ENCODE data around the gene CACNA1S. TPM values are rescaled to one million over a fixed set of nuclear protein-coding genes. Genes with fewer than 3 reads are reported as not detected.

Gene CACNA1S
- total RNA-seq, 1 donor from 2014 or later = not detected

DNA sequence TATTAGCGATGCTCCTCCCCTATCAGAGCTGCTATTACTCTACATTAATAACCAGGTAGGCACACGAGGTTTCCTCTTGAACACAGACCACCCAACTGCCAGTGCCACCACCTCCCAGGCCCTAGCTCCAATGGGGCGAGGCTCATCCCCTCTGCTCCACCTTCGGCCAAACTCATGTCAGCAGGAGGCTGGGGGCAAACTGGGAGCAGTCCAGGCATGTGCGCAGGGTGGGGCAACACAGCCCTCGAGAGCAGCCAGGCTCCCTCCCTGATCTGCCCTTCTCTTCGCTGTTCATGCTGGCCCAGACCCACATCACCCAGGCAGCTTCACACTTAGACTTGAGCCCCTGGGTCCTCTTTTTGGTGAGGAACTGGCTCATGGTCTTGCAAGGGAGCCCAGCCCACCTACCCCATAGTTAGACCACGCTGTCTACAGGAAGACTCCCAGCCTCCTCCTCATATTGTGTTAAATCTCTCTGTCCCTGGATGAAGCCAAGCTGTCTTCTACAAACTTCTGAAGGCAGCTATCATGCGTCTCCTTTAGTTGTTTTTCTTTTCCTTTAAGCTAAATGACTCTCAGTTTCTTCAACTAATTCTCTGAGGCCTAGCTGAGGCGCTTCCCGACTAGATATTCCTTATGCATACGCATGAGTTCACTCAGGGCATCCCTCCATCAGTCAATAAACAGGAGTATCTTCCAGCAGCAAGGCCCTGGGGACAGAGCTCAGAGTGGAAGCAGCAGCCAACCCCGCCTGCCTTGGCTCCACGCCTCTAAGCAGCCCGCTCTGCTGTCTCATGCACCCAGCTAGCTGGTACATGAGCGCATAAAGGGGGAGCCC lies 30.0 kb upstream of the CACNA1S start:
- TF ChIP-seq, protein P1, sequence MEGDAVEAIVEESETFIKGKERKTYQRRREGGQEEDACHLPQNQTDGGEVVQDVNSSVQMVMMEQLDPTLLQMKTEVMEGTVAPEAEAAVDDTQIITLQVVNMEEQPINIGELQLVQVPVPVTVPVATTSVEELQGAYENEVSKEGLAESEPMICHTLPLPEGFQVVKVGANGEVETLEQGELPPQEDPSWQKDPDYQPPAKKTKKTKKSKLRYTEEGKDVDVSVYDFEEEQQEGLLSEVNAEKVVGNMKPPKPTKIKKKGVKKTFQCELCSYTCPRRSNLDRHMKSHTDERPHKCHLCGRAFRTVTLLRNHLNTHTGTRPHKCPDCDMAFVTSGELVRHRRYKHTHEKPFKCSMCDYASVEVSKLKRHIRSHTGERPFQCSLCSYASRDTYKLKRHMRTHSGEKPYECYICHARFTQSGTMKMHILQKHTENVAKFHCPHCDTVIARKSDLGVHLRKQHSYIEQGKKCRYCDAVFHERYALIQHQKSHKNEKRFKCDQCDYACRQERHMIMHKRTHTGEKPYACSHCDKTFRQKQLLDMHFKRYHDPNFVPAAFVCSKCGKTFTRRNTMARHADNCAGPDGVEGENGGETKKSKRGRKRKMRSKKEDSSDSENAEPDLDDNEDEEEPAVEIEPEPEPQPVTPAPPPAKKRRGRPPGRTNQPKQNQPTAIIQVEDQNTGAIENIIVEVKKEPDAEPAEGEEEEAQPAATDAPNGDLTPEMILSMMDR (IDR thresholded peaks at IDR 0.05; ENCODE audit: unreplicated experiment) = no peak
- Mint-ChIP-seq H3K36me3 (peaks cover 49% of the 10 kb centered on the region), H3K9me3 (no peaks in the 10 kb centered on the region), H3K4me1 (peaks cover 9% of the 10 kb centered on the region), H3K4me3 (no peak overlapping the region), H3K27ac (peak overlapping the region; percentile 15), H3K27me3 (ENCODE audit: low read depth) (no peaks in the 10 kb centered on the region)
- DNase-seq (ENCODE audit: low spot score in 2 of 2, unreplicated experiment in 2 of 2) = no peak

DNA sequence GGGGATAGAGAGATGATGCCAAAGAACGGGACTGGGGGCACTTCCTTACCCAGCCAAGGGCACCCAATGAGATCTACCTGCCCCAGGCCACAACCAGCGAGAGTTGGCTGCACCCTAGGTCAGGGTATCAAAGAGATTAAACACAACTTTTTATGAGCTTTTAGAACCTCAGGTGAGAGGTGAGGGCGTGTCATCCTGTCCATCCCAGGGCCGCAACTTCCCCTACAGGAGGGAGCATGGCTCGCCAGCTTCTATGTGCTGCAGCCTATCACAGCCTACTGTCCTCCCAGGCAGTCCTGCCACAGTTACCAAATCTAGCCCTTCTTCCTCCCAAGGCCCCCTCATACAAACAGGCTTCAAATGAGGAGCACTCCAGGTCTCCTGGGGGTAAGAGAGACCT lies 29.2 kb upstream of the CACNA1S start:
- H3K4me3 Mint-ChIP-seq = no peak overlapping the region
- H3K4me1 Mint-ChIP-seq = peaks cover 10% of the 10 kb centered on the region
- H3K36me3 Mint-ChIP-seq = peaks cover 43% of the 10 kb centered on the region
- TF ChIP-seq, protein P1 (IDR thresholded peaks at IDR 0.05; ENCODE audit: unreplicated experiment) = no peak
- H3K27ac Mint-ChIP-seq = no peak overlapping the region
- no peaks in the 10 kb centered on the region for H3K27me3 Mint-ChIP-seq (ENCODE audit: low read depth)
- no peaks in the 10 kb centered on the region for H3K9me3 Mint-ChIP-seq
- no peak for DNase-seq (ENCODE audit: low spot score in 2 of 2, unreplicated experiment in 2 of 2)

DNA sequence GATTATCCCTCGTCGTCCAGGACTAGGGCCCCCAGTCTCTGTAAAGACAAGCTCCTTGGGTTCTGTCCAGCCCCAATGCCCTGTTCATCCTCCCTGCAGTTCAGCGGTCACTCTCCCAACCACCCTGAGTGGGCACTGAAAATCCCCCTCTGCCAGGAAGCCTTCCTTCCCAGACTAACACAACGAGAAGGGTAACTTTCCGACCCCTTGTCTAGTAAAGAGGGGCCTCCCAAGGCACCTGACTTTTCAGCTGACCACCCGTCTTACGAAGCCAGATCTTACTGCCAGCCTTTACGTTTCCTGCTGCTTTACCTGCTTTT lies 28.7 kb upstream of the CACNA1S start:
- no peaks in the 10 kb centered on the region for H3K9me3 Mint-ChIP-seq
- TF ChIP-seq, protein P1 (IDR thresholded peaks at IDR 0.05; ENCODE audit: unreplicated experiment) = no peak
- no peak for DNase-seq (ENCODE audit: low spot score in 2 of 2, unreplicated experiment in 2 of 2)
- no peak overlapping the region for H3K27ac Mint-ChIP-seq
- H3K36me3 Mint-ChIP-seq = peaks cover 37% of the 10 kb centered on the region
- H3K27me3 Mint-ChIP-seq (ENCODE audit: low read depth) = no peaks in the 10 kb centered on the region
- H3K4me3 Mint-ChIP-seq = no peak overlapping the region
- peaks cover 11% of the 10 kb centered on the region for H3K4me1 Mint-ChIP-seq

DNA sequence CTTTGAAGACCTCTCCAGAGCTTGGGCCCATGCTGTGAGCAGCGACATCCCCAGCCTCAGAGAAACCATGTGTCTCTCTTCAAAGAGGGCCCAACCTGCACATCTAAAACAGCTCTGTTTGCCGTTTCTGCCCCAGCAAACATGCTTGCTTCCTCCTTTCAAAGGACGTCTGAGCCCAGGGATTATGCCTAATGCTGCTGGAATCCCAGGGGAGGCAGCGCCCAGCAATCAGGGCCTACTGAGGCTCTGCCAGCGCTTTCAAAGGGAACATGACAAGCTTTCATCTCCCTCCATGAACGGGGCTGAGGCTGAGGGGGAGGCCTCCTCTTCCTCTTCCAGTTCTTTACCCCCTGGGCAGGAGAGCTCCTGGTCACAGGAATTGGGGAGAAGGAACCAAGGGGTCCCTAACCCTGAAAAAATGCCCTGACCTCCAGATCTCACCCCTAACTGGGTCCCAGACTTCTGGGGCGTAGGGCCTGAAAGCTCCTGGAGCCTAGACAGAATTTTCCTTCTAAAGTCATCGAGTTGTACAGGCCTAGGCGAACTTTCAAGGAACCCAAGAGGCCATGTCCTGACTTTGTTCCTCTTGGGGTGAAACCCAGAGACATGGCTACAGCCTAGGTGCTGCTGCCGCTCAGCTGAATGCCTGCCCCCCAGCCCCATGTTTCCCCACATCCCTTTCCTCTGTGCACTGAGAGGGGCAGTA lies 28.2 kb upstream of the CACNA1S start:
- Mint-ChIP-seq H3K27ac (no peak overlapping the region), H3K36me3 (peaks cover 40% of the 10 kb centered on the region), H3K9me3 (no peaks in the 10 kb centered on the region), H3K27me3 (ENCODE audit: low read depth) (no peaks in the 10 kb centered on the region), H3K4me3 (no peak overlapping the region), H3K4me1 (peaks cover 11% of the 10 kb centered on the region)
- no peak for DNase-seq (ENCODE audit: low spot score in 2 of 2, unreplicated experiment in 2 of 2)
- TF ChIP-seq, protein P1 (IDR thresholded peaks at IDR 0.05; ENCODE audit: unreplicated experiment) = no peak

DNA sequence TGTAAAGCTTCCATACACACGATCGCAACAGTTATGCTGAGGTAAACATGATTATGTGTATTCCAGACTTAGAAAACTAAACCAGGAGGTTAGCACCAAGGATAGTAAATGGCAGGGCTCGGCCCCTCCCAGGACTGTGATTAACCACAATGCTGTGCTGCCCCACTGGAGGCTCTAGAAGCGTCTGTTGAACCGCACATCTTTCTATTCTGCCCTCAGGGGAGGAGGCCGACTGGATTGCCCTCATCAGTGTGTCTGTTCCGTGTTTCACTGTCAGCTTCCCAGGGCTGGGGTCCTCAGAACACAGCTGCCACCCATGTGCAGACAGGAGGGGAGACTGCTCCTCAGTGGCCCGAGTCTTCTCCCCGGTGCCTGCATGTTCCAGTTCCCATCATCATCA lies 27.5 kb upstream of the CACNA1S start:
- peaks cover 38% of the 10 kb centered on the region for H3K36me3 Mint-ChIP-seq
- H3K27ac Mint-ChIP-seq = no peak overlapping the region
- peaks cover 11% of the 10 kb centered on the region for H3K4me1 Mint-ChIP-seq
- no peak for DNase-seq (ENCODE audit: low spot score in 2 of 2, unreplicated experiment in 2 of 2)
- H3K4me3 Mint-ChIP-seq = no peak overlapping the region
- no peaks in the 10 kb centered on the region for H3K9me3 Mint-ChIP-seq
- H3K27me3 Mint-ChIP-seq (ENCODE audit: low read depth) = no peaks in the 10 kb centered on the region
- TF ChIP-seq, protein P1 (IDR thresholded peaks at IDR 0.05; ENCODE audit: unreplicated experiment) = no peak

Measured in mesothelial cell of epicardium (in vitro differentiated cells).